ENCODE data around the gene DDX10.
"Not testable (repeated sequence)": the region's sequence is repeated elsewhere in the genome, so short reads cannot be mapped to it uniquely, and the experiment has no call there.

DDX10 gene

DNA sequence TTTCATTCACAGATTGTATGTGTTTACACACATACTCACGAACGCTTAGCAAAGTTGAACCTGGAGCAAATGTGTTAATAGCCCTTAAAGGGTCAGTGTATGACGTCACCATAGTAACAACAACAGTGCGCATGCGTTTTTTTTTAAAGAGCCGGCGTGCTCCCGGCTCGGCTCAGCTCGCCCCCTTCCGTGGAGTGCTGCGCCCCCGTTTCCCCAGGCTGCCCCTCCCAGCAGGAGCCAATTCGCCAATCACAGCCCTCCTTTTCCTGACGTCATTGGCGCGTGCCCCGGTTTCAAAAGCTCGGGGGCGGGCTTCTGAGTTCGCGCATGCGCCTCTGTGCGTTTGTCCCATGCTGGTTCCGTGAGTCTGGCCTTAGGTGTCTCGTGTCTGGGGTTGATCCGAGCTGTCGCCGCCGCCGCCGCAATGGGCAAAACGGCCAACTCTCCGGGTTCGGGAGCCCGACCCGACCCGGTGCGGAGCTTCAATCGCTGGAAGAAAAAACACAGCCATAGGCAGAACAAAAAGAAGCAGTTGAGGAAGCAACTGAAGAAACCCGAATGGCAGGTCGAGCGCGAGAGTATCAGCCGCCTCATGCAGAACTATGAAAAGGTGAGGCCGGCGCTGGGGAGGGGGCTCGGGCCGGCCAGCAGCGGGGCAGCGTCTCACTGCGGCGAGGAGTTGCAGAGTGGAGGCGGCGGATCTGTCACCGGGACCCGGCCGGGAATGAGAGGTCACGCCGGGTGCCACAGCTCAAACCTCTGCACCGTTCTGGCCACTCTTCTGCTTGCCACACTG, at the start of gene DDX10:
TSS of gene DDX10 (plus strand) at position 340 of the 796 bp plus-strand sequence. CDS start at position 425, 85 bp downstream.
- DNase-seq (ENCODE audit: low spot score): peak; percentile 91

DNA sequence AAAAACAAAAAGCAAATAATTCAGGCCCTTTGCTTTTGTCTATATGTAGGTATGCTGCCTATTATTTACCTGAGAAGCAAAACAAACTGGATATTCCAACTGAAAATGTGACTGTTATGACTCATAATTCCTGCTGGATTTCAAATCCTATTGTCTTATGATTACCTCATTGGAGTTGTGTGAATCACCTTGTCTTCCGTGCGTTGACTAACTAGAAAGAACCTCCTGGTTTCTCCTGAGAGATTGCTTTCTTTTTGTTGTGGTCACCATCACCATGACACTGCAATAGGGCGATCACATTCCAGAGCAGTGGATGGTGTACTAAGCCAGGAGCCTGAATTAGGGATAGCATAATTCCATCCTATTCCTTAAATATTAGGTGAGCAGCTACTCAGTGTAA, 48.3 kb upstream of the DDX10 start:
- DNase-seq (ENCODE audit: low spot score): peak; percentile 13

DNA sequence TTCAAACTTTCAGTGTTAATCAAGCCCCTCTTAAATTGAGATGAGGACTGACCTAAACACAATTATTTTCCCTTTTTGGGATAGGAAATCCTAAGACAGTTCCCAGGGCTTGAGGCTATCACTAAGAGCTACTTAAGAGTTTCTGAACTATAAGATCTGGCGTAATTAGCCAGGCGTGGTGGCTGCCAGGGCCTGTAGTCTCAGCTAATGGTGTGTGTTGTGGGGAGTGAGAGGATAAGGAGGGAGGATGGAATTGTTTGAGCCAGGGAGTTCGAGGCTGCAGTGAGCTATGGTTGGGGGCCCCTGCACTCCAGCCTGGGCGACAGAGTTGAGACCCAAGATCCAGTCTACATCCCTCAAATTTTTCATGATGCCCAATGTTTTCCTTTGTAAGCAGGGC, 47.8 kb upstream of the DDX10 start:
- DNase-seq (ENCODE audit: low spot score): no peak

DNA sequence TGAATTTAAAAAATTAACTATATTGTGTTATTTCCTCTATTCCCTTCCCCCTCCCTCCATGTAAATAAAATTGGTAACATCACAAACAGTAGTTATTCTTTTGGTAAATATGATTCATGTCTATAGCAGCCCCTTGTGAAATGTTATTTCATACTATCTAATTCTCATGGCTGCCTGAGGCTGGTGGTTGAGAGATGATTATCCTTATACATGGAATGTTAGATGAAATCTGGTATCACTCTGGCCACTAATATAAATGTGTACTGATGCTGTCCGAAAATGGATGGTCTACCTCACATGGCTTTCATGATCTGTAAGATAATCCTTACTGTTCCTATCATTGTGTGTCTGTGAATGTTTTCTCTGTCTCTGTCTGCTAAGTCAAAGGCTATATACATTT, 46.3 kb upstream of the DDX10 start:
- no peak for DNase-seq (ENCODE audit: low spot score)

DNA sequence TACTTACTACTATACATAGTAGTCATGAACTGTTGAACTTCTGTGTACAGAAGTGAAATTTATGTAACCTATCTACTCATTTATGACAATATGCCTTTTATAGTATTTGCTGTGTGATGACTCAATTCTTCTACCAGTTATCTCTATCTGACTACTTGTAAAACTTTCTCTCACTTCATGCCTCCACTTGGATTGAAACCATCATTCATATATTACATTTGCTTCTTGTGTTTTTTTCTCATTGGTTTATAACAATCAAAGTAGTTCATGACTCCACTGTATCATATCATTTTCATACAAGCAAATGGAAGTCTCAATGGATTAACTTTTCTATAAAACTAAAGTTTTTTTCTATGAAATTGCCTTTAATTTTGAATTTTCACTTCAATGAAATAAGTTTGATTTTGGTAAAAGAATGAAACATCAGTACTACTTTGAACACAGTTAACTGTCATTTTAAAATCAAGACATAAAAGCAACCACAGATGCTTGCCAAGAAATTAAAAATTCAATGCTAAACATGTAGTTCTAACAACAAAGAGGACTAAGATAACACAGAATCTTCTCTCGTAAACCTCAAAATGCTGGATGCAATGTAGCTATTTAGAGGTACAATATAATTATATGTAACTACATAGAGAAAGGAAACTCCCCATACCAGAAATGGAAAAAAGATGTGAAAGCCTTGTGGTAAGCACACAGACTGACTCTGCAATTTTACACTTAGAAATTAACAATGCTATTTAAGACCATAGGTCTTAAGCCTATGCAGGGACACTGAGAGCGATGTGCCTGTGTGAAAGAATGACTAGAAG, 43.7 kb upstream of the DDX10 start:
- DNase-seq (ENCODE audit: low spot score): no peak

DNA sequence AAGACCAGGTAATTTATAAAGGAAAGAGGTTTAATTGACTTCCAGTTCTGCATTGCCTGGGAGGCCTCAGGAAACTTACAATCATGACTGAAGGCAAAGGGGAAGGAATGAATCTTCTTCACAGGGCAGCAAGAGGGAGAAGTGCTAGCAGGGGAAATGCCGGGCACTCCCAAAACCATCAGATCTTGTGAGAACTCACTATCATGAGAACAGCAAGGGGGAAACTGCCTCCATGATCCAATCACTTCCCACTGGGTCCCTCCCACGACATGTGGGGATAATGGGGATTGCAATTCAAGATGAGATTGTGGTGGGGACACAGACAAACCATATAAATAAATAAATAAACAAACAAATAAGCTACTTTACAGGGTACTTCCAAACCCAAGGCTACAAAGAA, 42.5 kb upstream of the DDX10 start:
- DNase-seq (ENCODE audit: low spot score): no peak

DNA sequence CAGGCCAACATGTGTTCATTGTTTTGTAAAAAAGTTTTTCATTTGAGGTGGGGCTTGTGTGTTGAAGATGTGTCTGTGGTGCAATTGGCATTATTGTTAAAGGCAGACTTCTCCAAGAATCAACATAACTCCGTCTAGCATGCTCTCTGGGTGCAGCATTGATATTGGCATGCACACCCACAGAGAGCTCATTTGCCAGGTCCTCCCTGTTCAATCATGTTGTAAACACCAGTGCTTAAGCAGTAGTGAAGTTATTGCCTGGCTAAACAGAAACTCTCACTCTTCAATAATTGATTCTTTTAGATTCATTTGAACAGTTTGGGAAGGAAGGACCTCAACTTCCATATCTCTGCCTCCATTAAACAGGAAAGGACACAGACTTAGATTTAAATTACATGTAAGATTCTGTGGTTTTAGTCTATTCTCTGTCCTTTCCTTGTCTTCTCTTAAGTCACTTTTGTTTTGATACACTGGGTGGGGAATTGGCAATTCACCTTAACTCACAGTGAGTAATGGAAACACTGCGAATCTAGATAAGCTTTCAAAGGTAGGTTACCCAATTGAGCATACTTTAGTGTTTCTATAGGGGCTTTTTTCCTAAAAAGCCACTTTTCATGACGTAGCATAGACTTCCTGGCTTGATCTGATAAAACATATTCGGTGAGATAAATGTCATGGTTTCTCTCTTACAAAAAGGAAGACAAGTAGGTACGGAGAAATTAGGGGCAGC, 40.5 kb upstream of the DDX10 start:
- no peak for DNase-seq (ENCODE audit: low spot score)

DNA sequence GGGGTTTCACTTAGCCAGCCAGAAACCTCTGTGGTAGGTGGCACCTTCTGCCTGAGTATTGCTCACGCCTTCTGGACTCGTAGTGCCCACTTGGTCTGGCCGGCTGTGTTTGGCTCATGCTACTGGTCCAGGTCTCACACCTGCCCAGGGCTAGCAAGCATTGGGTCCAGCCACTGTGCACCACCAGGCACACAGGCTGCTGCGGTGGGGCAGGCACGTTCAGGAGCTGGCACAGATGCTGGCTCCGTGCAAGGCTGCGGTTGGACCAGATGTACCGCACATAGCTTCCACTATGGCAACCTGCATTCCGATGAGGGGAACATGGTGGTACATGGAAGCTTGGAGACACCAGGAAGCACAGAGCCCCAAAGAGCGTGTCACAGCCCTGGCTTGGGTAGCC, 36.5 kb upstream of the DDX10 start:
- DNase-seq (ENCODE audit: low spot score): no peak

DNA sequence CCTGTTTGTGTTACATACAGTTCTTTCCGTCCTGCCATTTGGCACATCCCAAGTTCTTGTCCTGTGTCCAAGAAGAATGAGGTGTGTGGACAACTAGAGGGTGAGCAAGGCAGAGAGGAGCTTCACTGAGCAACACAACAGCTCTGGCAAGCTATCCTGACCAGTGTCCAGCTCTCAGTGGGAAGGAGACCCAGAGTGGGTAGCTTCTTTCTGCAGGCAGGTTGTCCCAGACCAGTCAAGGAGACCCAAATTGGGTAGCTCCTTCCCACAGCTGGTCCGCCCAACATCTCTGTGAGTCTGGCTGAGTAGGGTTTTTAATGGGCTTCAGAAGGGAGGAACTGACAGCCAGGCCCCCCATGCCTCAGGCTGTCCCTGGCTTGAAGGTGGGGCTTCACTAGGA, 36.1 kb upstream of the DDX10 start:
- no peak for DNase-seq (ENCODE audit: low spot score)

DNA sequence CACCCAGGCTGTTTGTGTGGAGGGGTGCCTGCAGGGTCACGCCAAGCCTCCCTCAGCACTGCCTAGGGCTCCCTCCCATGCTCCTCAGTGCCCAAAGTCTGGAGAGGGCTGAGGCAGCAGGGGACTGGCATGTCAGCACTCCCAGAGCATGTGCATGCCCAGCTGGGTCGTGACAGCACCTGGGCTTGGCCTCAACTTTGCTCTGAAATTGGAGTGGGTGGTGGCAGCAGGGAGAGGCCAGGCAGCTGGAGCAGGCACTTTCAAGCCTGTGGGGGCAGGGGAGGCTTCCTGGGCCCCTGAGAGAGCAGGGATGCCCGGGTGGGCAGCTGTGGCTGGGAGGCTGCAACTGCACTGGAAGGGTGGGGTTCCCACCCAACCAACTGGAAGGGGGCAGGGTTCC, 35.6 kb upstream of the DDX10 start:
- no peak for DNase-seq (ENCODE audit: low spot score)

DNA sequence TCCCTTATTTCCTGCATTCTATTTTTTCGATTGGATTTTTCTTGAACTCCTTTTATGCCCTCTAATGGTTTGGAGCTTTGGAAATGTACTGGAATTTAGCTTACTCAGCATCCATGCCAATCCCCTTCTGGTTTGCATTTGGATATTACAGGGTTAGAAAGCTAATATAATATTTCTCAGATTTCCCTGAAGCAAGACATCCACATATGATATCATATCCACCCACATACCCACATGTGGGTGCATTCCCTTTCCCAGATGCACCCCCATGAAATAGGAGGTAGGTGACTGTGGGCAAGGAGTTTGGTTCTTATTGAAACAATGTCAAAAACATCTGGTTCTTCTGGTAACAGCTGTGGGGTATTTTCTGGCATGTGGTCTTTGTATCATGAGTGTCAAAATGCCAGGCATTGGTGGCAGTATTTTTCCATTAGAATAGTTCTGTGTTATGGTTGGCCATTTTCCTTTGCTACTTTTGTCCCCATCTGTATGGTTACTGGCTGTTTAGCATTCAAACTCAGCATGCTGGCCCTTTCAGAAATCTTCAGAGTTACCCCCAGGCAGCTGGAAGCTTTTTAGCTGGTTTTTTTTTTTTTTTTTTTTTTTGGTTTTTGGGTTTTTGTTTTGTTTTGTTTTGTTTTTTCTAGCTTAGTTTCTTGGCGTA, 32.7 kb upstream of the DDX10 start:
- DNase-seq (ENCODE audit: low spot score): no peak

DNA sequence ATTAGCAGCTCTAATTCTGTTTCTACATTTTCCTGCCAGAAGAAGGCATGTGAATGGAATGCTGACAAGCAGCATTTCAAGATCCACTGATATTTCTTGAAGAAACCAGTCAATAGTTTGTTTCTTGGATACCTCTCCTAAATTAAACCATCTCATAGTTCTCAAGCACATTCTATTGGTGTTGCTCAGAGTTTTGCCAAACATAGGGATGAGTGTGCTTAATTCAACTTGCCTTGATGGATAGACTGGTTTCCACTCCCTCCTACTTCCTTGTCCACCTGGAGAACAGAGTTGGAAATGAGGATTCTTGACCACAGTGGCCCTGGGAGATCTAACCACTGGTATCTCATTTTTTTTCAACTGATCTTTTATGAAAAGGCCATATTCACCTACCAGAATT, 29.8 kb upstream of the DDX10 start:
- no peak for DNase-seq (ENCODE audit: low spot score)

DNA sequence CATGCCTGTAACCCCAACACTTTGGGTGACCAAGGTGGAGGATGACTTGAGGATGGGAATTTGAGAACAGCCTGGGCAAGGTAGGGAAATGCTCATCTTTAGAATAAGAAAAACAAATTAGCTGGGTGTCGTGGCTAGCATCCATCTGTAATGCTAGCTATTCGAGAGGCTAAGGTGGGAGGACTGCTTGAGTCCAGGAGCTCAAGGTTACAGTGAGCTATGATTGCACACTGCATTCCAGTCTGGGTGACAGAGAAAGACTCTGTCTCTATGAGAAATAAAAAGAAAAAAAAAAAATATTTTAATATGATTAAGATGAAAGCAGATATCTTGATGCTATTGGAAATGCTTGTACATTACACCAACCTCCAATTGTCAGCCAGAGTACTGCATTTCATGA, 28.6 kb upstream of the DDX10 start:
- DNase-seq (ENCODE audit: low spot score): no peak

DNA sequence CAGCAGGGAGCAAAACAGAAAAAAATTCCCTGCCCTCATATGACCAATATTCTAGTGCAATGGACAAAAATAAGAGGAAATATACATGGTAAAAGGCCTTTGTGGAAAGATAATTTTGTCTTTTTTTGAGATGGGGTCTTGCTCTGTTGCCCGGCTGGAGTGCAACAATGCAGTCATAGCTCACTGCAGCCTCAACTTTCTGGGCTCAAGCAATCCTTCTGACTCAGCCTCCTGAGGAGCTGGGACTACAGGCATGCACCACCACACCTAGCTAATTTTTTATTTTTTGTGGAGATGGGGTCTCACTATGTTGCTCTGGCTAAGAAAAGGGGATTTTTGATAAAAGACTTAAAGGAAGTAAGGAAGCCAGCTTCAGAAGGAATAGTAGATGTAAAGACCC, 25.7 kb upstream of the DDX10 start:
- no peak for DNase-seq (ENCODE audit: low spot score)

DNA sequence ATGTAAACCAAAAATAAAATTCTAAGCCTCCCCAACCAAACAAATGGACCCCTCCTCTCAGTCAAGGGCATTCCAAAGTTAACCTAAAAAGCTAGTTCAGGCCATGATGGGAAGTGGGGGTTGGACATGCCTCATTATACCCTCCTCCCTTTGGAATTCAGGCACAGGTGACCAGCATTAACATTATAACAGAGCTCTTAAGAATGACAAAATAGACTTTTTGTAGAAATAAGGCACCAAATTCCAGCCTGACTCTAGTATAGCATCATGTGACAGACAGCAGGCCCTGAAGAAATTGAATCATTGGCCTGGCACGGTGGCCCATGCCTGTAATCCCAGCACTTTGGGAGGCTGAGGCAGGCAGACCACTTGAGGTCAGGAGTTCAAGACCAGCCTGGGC, 23.1 kb upstream of the DDX10 start:
- DNase-seq (ENCODE audit: low spot score): not testable (repeated sequence)

DNA sequence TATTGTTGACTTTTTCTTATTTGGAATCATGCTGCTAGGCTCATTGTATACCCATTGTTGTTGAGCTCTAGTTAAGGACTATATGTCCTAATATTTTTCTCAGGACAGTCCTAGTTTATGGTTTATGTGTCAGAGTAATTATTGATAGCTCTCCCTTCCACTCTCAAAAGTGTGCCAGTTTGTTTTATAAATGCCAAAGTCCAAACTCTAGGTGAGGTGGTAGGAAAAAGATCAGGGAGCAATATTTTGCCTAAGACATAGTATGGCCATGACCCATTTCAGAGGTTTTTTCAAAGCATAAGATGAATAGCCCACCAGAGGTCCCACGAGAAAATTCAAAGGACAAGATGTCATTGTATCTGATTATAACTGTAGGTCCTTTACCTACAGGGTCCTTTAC, 20.9 kb upstream of the DDX10 start:
- no peak for DNase-seq (ENCODE audit: low spot score)

DNA sequence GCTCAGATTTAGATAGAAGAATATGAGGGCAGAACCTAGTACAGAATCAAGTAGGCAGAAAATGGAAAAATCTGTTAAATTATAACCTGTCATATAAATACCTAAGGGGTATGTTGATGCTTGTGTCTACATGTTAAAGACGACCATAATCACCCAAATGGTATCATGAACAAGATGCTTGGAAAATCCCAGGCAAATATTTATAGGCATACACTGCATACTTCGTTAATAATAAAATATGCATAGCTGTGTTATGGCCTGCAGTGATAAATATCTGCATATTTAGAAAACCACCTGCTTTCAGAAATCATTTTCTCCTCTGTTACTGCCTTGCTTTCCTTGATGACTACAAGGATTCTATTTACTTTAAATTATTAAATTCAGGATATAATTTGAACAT, 18.9 kb upstream of the DDX10 start:
- DNase-seq (ENCODE audit: low spot score): no peak

DNA sequence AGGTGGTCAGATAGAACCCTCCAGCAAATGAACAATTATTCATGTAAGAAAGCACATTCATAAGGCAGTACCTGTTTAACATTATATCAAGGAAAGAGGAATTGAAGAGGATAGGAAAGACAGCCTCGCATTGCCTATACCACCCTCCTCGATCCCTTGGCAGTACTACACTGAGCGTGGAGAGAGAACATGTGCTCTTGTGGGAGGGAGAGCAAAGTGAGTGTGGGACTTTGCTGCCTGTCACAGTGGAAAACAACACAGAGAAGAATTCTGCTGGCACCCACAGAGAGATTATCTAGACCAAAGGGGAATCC, 17.5 kb upstream of the DDX10 start:
- no peak for DNase-seq (ENCODE audit: low spot score)

DNA sequence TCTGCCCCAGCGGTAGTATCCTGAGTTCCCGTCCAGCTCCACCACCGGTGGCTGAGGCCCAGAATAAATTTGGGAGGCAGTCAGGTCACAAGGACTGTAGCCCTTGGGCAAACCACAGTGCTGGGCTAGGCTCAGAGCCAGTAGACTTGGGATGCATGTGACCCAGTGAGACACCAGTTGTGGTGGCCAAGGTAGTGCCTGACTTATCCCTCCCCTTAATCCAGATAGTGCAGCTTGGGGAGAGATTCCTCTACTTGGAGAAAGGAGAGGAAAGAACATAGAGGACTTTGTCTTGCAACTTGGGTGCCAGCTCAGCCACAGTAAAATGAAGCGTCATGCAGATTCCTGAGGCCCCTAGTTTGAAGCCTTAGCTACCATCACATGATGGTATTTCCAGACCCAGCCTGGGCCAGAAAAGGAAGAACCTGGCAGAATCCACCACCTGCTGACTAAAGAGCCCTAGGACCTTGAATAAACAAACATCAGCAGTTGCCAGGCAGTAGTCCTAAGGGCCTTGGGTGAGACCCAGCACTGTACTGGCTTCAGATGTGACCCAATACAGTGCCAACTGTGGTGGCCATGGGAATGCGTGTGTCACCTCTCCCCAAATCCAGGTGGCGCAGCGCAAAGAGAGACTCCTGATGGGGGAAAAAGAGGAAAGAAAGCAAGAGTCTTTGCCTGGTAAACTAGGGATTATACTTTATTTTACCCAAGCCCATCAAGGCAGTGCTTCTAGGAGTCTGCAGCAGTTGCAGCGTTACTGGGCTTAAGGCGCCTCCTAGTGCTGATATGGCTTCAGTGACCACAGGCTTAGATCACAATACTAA, 17.0 kb upstream of the DDX10 start:
- peak; percentile 41 for DNase-seq (ENCODE audit: low spot score)

DNA sequence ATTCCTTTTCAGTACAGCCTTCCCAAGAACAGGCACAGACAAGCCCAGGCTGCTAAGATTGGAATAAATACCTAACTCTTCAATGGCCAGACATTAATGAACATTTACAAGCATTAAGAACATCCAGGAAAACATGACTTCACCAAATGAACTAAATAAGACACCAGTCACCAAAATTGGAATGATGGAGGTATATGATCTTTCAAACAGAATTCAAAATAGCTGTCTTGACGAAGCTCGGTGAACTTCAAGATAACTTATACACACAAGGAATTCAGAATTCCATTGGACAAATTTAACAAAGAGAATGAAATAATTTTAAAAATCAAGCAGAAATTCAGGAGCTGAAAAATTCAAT, 16.4 kb upstream of the DDX10 start:
- no peak for DNase-seq (ENCODE audit: low spot score)

DNA sequence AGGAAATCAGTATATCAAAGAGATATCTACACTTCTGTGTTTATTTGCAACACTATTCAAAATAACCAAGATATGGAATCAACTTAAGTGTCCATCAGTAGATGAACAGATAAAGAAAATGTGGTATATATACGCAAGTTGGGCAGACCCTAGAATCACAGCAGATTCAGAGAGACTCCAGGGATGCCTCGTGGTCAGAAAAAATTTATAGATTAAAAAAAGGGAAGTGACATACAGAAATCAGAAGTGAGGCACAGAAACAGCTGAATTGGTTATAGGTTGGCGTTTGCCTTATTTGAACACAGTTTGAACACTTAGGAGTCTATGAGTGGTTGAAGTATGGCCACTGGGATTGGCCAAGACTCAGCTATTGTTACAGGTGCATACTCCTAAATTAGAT, 10.8 kb upstream of the DDX10 start:
- not testable (repeated sequence) for DNase-seq (ENCODE audit: low spot score)

All from hepatic stellate cell (primary cell).